Activated T-cell treated with anti-CD3 and anti-CD28 coated beads, Interleukin-2, amount 50 U/mL, for 4 hours (primary cell): Measurements from ENCODE around the gene MED15. TPM values are rescaled to one million over a fixed set of nuclear protein-coding genes. Genes with fewer than 3 reads are reported as not detected.
"Not testable (repeated sequence)": the region's sequence is repeated elsewhere in the genome, so short reads cannot be mapped to it uniquely, and the experiment has no call there.

Experiments used
- ATAC-seq, 2 donors: fragments of 200-7000 bp; cut with Tn5 transposase; one replicate each; pipeline ENCODE4 v1.10.0; 2021
- DNase-seq: peaks from one replicate; pipeline ENCODE4 v3.0.0-alpha.2; 2020
- H3K27me3 Mint-ChIP-seq: one replicate; pipeline ENCODE4 v1.8.0; 2021; ENCODE audit warnings: low read depth, mixed read lengths
- H3K36me3 Mint-ChIP-seq: one replicate; pipeline ENCODE4 v1.8.0; 2022; ENCODE audit warnings: mixed read lengths; ENCODE audit not compliant: insufficient read depth
- H3K4me1 Mint-ChIP-seq: one replicate; pipeline ENCODE4 v1.8.0; 2021; ENCODE audit warnings: low read depth, mixed read lengths
- H3K4me3 Mint-ChIP-seq: one replicate; pipeline ENCODE4 v1.8.0; 2021; ENCODE audit warnings: mild to moderate bottlenecking, moderate library complexity, mixed read lengths
- H3K9me3 Mint-ChIP-seq: one replicate; pipeline ENCODE4 v1.8.0; 2021; ENCODE audit warnings: mixed read lengths
- total RNA-seq, 3 donors: library from RNA; stranded (reverse); gene quantifications; one replicate each; pipeline ENCODE4 v1.2.1, GENCODE V29; 2021

The MED15 gene
- total RNA-seq, 3 donors from 2014 or later = 83.2 to 90.5 (median 84.0) TPM

DNA sequence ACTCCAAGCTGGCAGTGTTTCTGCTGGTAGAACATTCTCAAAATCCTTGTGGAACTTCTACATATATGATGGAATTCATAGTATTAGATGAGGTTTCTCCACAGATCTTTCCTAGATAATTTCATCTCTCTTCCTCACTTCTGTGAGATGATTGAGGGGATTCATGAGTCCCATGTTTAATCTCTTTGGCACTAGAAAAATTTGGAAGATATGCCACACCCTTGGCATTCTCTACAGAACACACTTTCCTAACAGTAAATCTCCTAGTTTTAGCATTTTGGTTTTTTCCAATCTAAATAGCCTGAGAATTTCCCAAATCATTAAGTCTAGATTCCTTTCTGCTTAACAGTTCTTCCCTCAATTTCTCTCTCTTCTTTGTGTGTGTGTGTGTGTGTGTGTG is 35.3 kb downstream of the MED15 start:
- H3K9me3 Mint-ChIP-seq = no peaks in the 10 kb centered on the region
- DNase-seq (no peak), ATAC-seq (no peak)
- no peaks in the 10 kb centered on the region for H3K27me3 Mint-ChIP-seq
- H3K36me3 Mint-ChIP-seq = peaks cover 35% of the 10 kb centered on the region
- H3K4me3 Mint-ChIP-seq = no peak overlapping the region
- H3K4me1 Mint-ChIP-seq = peaks cover 40% of the 10 kb centered on the region

DNA sequence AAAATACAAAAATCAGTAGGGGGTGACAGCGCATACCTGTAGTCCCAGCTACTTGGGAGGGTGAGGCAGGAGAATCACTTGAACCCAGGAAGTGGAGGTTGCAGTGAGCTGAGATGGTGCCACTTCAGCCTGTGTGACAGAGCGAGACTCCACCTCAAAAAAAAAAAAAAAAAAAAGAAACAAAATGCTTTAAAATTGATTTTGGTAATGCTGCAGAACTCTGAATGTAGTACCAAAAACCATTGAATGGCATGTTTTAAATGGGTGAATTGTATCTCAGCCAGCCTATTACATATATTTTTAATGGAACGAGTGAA is 37.9 kb downstream of the MED15 start:
- H3K4me1 Mint-ChIP-seq = peaks cover 57% of the 10 kb centered on the region
- not testable (repeated sequence) for H3K27me3 Mint-ChIP-seq, H3K9me3 Mint-ChIP-seq, ATAC-seq, DNase-seq, H3K4me3 Mint-ChIP-seq
- H3K36me3 Mint-ChIP-seq = peaks cover 31% of the 10 kb centered on the region

DNA sequence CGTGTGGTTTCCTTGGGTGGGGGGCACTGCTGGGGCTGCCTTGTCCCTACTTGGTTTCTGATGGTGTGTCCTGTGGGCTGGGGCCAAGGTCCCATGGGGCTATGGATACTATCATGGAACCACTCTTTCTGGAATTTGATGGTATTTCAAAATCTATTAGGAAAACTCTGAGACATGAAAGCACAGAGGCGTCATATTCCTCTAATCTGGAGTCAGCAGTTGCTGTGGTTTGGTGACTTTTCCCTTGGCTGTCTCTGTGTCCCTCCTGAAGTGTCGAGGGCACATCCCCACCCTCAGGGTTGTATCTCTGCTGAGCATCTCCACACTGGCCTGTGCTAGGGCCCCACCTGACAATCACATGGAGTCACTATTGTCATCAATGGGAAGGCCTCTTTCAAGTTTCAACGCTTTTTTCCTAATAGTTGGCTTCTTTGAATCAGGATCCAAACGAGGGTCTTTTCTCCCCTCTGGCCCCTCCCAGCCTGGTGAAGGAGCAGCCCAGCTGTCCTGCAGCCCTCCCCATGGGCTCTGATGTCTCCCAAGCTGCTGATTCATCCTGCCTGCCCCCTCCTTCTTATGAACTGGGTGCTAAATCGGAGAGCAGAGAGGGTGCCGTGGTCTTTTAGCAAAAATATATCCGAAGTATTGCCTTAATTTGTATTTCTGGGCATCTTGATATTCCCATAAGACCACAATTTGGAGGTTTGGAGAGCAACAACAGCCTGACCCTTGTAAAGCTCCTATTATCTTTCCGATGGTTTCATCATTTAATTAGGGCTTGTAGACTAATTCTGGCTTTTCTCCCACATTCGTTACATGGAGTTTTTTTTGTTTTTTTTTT is 38.5 kb downstream of the MED15 start:
- no peak for ATAC-seq
- H3K4me3 Mint-ChIP-seq = no peak overlapping the region
- peaks cover 64% of the 10 kb centered on the region for H3K4me1 Mint-ChIP-seq

DNA sequence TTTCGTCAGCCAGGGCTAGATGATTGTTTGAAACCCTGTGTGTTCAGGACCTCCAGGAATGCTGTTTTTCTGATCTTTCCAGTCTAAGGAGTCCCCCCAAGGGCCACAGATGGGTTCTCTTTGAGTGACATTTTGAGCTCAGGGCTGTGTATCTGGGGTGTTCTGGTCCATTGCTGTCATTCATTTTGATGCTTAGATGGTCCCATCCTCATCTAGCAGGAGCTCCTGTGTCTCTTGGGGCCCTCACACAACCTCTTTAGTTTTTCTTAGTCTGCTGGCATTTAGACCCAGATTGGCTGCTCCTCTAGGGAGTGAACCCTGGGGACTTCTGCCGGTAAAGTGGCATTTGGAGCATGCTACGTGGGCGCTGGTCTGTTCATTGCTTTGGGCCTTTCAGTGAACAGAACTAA is 39.1 kb downstream of the MED15 start:
- ATAC-seq (no peak), DNase-seq (no peak)
- Mint-ChIP-seq H3K36me3 (peaks cover 28% of the 10 kb centered on the region), H3K4me3 (no peak overlapping the region), H3K4me1 (peaks cover 70% of the 10 kb centered on the region), H3K9me3 (no peaks in the 10 kb centered on the region), H3K27me3 (no peaks in the 10 kb centered on the region)

More for the DNA sequence above, 38.5 kb downstream of the MED15 start:
- H3K36me3 Mint-ChIP-seq = peaks cover 28% of the 10 kb centered on the region
- DNase-seq = no peak
- no peaks in the 10 kb centered on the region for H3K9me3 Mint-ChIP-seq
- no peaks in the 10 kb centered on the region for H3K27me3 Mint-ChIP-seq

DNA sequence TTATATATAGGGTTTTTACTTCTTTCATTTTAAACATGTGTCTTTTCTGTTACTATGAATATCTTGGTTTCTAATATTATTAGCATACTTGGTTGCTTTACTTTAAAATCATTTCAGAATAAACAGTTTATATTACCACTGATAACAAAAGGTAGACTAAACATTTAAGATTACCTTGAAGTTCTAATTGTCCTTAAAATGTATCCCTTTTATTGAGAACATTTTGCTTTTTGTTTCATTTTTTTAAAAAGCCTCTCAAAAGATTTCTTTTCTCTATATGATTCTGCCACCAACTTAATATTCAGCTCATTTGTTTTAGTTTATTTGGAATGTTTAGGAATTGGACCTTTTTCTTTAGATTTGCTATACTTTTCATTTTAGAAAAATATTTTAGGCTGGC is 39.6 kb downstream of the MED15 start:
- Mint-ChIP-seq H3K4me3 (no peak overlapping the region), H3K4me1 (peaks cover 75% of the 10 kb centered on the region), H3K27me3 (no peaks in the 10 kb centered on the region), H3K9me3 (no peaks in the 10 kb centered on the region), H3K36me3 (peaks cover 29% of the 10 kb centered on the region)
- DNase-seq (no peak), ATAC-seq (no peak)

DNA sequence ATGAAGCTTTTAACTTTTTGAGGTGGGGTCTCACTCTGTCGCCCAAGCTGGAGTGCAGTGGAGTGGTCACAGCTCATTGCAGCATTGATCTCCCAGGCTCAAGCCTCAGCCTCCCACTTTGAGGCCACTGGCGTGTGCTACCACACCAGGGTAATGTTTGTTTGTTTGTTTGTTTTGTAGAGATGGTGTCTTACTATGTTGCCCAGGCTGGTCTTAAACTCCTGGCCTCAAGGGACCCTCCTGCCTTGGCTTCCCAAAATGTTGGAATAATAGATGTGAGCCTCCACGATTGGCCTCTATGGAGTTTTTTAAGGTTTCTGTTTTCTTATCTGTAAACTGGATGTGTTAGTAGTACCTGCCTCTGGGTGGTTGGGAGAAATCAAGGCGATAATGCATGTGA is 41.4 kb downstream of the MED15 start:
- Mint-ChIP-seq H3K4me1 (peaks cover 86% of the 10 kb centered on the region), H3K4me3 (peak overlapping the region; percentile 52), H3K9me3 (no peaks in the 10 kb centered on the region)

DNA sequence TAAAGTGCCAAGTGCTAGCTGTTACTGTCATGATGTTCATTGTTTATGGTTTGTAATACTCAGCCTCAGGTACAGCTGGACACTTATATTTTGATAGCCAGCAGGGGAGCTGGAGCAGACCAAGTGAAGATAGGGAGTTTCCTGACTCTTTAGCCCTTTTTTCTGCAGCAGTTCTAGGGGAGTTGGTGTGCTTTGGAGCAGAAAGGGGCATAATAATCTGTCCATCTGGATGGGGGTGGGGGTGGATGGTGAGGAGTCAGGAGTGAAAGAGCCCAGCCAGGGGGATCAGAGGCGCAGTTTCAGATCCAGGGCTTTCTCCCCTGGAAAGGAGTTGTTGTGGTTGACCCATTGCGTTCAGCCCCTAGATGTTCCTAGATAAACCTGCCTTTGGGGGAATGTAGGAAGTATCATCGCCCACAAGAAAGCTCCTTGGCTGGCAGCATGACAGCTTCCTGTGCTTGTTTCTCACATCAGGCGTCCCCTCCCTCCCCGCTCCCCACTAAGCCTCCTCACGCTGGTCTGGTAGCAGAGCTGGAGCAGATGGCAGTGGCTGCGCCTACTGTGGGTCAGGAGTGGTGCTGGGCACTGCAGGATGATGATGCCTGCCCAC is 41.9 kb downstream of the MED15 start:
- Mint-ChIP-seq H3K4me1 (peaks cover 86% of the 10 kb centered on the region), H3K36me3 (peaks cover 21% of the 10 kb centered on the region), H3K27me3 (no peaks in the 10 kb centered on the region), H3K4me3 (peak overlapping the region; percentile 79), H3K9me3 (no peaks in the 10 kb centered on the region)
- ATAC-seq (peak in 1 of 2 donors; percentile 15), DNase-seq (peak; percentile 39)

More for the DNA sequence above, 41.4 kb downstream of the MED15 start:
- Mint-ChIP-seq H3K36me3 (peaks cover 23% of the 10 kb centered on the region), H3K27me3 (no peaks in the 10 kb centered on the region)
- no peak for ATAC-seq
- DNase-seq = no peak

DNA sequence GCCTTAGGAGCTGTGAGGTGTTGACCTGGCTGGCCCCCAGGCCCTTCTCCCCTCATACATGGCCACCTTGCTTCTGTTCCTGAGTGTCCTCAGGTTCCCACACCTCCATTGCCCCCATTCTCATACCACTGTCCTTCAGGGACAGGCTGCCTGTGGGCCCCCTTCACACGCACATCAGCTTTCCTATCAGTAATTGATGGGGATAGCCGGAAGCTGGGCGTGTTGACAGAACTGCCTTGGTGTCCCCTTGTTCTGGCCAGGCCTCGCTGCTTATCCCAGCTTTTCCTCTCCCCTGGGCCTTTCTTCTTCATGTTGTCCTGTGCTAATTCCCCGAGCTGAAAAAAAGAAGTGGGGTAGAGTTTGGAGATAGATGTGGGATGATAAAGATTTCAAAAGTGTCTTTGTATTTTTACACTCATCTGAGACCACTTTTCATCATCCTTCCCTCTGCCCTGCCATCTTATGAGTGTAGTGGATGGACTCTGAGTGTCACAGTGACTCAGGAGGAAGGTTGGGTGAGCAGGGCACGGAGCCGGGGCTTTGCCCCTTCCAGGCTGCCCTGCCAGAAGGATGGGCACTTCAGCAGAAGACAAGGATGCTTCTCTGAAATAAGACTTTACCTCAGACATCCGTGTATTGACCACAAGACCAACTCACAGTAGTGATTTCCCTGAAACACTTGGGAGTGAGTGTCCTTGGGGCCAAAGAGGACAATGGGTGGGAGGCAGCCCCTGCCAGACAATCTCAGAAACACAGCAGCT is 42.8 kb downstream of the MED15 start:
- Mint-ChIP-seq H3K27me3 (no peaks in the 10 kb centered on the region), H3K36me3 (peaks cover 19% of the 10 kb centered on the region), H3K4me1 (peaks cover 88% of the 10 kb centered on the region), H3K4me3 (peak overlapping the region; percentile 79), H3K9me3 (no peaks in the 10 kb centered on the region)
- DNase-seq = no peak
- no peak for ATAC-seq

DNA sequence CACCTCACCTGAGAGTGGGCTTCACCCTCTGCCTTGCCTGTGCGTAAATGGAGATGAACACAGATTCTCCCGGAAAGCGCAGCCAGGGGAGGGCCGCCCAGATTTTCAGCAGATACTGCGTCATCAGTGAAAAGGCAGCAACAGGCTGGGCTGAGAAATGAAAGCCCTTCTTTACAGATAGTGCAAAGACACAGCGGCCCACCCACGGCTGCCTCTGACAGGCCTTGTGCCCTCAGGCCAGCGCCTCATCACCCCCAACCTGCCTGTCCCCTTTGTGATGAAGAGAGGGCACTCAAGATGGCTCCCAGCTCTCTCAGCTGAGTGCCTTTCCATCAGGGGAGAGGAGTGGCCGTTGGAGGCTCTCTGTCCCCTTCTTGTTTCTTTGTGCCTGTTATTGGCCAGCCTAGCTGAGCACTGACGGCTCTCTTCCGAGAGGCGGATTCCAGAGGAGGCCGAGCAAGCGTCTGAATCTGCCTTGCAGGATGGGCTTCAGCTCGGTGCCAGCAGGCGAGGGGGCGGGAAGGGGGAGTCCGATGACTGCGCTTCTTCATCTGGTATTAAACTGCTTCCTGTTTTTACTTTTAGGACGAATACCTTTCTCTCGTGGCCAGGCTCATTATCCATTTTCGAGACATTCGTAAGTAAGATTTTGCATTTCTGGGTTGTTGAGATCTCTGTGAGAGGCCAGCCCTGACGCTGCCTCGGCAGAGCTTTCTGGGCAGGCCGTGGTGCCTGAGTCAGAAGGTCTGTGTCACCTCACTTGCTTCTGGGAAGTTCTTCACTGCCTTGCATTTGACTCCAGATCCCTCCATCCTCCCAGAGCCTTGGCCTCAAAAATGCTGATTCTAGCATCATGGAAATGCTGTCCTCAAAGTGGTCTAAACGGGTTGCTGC is 43.7 kb downstream of the MED15 start:
- Mint-ChIP-seq H3K27me3 (no peaks in the 10 kb centered on the region), H3K4me3 (peak overlapping the region; percentile 79), H3K4me1 (peaks cover 89% of the 10 kb centered on the region), H3K9me3 (no peaks in the 10 kb centered on the region), H3K36me3 (peaks cover 25% of the 10 kb centered on the region)
- DNase-seq (peak; percentile 49), ATAC-seq (peak; percentile 78 to 82)

DNA sequence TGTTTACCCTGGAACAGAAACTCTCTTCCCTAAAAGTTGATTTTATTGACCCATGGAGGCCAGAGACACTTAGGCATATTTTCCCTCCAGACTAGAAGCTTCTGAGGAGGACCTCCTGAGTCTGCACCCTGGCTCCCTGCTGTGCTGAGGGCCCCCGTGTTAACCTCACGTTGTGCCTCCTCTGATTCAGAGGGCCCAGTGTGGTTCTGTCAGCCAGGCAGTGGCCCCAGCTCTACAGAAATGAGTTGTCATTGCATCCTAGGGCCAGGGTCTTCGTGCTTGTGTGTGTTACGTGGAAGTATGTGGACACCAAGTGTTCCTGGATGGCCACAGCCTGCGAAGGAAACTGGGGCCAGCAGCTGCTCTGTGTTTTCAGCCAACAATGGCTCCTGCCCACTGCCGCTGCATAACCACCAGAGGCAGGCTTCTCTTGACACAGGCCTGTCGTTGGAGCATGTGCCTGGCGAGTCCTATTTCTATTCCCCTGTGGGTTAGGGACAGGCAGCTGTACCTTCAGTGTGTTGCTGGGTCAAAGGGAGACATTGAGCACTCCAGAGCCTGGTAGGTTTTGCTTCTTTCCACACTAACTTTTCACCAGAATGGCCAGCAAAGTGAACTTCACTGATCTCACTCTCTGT is 44.5 kb downstream of the MED15 start:
- Mint-ChIP-seq H3K4me3 (peak overlapping the region; percentile 79), H3K36me3 (peaks cover 31% of the 10 kb centered on the region)
- ATAC-seq = peak; percentile 78 to 79

DNA sequence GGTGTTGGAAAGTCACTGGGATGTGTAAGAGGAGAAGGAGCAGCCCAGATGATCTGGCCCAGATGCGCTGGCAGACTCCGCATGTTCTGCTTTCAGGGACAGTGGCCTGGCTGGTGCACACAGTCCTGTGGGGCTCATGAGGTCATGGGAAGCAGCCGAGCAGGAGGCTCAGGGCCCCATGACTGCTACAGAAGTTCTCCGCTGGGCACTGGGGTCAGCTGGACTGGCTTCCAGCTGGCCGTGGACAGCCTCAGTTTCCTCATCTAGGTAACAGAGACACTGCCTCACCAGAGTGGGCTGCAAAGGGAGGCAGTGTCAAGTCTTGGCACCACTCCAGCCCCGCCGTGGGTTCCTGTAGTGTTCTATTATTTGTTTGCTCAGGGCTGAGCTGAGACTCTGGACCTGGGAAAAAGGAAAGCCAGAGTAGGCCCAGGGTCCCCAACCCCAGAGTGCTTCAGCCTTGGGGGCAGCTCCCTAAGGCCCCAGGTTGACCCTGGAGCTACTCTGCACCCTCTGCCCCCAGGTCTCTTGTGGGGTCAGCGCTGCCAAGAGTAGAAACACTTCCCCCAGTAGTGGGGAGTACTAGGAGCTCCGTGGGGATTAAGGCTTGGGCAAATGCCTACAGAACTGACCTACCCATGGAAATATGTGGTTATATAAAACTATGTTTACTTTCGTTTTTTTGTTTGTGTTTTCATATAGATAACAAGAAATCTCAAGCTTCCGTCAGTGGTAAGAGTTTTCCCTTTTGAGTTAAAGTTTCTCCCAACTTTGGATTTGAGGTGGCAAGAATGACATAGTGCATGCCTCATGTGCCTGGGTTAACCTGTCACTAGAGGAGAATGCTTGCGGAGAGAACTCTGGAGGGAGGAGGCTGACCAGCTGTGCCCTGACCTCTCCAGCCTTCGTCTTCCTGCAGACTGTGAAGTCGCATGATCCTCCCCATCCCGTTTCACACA is 45.3 kb downstream of the MED15 start:
- DNase-seq = no peak
- Mint-ChIP-seq H3K27me3 (no peaks in the 10 kb centered on the region), H3K4me3 (peak overlapping the region; percentile 79), H3K36me3 (peaks cover 38% of the 10 kb centered on the region), H3K9me3 (no peaks in the 10 kb centered on the region), H3K4me1 (peaks cover 94% of the 10 kb centered on the region)
- ATAC-seq = no peak

More for the DNA sequence above, 44.5 kb downstream of the MED15 start:
- no peak for DNase-seq
- H3K27me3 Mint-ChIP-seq = no peaks in the 10 kb centered on the region
- peaks cover 91% of the 10 kb centered on the region for H3K4me1 Mint-ChIP-seq
- no peaks in the 10 kb centered on the region for H3K9me3 Mint-ChIP-seq

DNA sequence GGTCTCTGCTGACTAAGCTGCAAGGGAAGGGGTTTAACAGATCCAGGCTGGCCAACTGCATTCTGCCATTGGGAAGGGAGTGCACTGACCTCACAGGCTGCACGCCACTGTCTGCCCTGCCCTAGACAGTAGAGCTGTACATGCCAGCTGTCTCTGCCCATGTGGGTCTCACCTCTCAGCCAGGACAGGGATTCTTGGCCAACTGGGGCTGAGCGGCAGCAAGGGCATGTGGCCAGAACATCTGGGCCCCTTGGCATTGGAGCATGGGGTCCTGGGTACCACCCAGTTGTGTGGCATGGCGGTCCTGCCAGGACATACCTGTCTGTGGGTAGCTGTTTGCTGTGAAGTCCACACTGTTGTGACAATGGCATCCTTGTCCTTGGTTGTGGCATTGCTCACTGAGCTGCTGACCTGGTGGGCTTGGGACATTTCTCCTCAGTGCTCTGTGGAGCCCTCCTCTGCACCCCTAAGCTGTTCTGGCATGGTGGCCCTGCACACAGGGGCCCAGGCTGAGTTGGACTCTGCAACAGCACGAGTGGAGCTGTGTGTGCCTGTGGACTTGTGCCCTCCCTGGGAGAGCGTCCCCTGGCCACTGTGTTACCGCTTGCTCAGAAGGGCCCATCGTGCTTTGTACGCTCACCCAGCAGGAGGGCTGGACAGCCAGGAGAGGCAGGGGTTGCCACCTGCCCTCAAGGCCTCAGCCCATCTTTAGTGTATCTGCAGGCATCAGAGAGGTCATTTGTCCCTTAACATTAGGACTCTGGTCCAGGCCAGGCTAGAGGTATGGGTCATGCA is 46.7 kb downstream of the MED15 start:
- H3K27me3 Mint-ChIP-seq = no peaks in the 10 kb centered on the region
- peaks cover 49% of the 10 kb centered on the region for H3K36me3 Mint-ChIP-seq
- ATAC-seq (no peak), DNase-seq (no peak)
- H3K4me1 Mint-ChIP-seq = peaks cover 98% of the 10 kb centered on the region
- H3K9me3 Mint-ChIP-seq = peaks cover 8% of the 10 kb centered on the region
- no peak overlapping the region for H3K4me3 Mint-ChIP-seq
